ENCODE data around the gene DYNLRB1.

DYNLRB1 gene

GRCh38 chr20:34586488-34587163, 70.4 kb downstream of the DYNLRB1 start:
- DNase-seq (ENCODE audit: low read depth), result no peak

More at GRCh38 chr20:34586488-34587163, 70.4 kb downstream of the DYNLRB1 start:
- TF ChIP-seq POLR2A (IDR thresholded peaks at IDR 0.05; ENCODE audit: extremely low read depth, insufficient read length) (no peak), MYC (IDR thresholded peaks at IDR 0.05; ENCODE audit: low read depth, low read length) (no peak)
- TF ChIP-seq, protein P1, sequence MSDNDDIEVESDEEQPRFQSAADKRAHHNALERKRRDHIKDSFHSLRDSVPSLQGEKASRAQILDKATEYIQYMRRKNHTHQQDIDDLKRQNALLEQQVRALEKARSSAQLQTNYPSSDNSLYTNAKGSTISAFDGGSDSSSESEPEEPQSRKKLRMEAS (IDR thresholded peaks at IDR 0.05; ENCODE audit: low read depth, low read length), result no peak
- TF ChIP-seq, protein P2, sequence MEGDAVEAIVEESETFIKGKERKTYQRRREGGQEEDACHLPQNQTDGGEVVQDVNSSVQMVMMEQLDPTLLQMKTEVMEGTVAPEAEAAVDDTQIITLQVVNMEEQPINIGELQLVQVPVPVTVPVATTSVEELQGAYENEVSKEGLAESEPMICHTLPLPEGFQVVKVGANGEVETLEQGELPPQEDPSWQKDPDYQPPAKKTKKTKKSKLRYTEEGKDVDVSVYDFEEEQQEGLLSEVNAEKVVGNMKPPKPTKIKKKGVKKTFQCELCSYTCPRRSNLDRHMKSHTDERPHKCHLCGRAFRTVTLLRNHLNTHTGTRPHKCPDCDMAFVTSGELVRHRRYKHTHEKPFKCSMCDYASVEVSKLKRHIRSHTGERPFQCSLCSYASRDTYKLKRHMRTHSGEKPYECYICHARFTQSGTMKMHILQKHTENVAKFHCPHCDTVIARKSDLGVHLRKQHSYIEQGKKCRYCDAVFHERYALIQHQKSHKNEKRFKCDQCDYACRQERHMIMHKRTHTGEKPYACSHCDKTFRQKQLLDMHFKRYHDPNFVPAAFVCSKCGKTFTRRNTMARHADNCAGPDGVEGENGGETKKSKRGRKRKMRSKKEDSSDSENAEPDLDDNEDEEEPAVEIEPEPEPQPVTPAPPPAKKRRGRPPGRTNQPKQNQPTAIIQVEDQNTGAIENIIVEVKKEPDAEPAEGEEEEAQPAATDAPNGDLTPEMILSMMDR (IDR thresholded peaks at IDR 0.05; ENCODE audit: low read depth, low read length), result no peak
- H3K4me3 ChIP-seq (ENCODE audit: low read depth, low read length), result no peak overlapping the region

All from NB4 (cell line).